GM10266 (cell line): ENCODE data around the gene PKN3.
A peak's percentile ranks its signal among the peaks of the same experiment; 100 is the strongest.
"Not testable (repeated sequence)": the region's sequence is repeated elsewhere in the genome, so short reads cannot be mapped to it uniquely, and the experiment has no call there.

ENCODE experiments used
- DNase-seq: peaks from one replicate; pipeline ENCODE4 v3.0.0; 2012; ENCODE audit errors: extremely low spot score
- TF ChIP-seq, protein P1 (sequence below): IDR thresholded peaks from 2 replicates; pipeline ENCODE4 v1.5.1; 2012; ENCODE audit warnings: mild to moderate bottlenecking, low read depth; ENCODE audit not compliant: control insufficient read depth, insufficient read depth; ENCODE audit errors: missing control alignments

Gene PKN3

DNA sequence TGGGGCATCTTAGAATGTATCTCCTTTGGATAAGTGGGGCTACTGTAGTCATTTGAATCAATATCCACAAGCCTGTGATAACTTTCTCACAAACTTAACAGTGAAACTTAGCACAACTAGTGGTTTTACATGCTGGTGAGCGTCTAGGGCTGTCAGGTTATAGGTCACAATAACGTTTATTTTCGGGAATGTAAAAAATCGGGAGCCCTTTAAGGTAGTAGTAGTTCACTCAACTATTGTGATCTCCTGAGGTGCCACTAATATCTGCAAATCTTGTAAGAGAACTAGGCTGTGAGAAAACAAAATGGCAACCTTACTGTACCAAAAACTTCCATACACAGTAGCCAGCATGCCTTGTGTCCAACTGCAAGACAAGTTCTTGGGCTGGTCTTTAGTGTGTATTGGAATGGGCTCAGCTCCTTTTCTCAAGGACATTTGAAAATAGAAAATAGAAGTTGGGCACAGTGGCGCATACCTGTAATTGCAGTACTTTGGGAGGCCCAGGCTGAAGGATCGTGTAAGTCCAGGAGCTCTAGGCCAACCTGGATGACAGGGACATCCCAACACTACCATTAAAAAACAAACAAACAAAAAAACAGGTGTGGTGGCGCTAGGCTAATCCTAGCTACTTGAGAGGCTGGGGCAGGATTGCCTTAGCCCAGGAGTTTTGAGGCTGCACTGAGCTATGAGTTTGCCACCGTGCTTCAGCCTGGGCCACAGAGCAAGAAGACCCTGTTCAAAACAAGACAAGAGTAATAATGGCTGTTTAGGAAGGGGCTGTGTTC lies 5.2 kb upstream of the PKN3 start:
- no peak for DNase-seq
- TF ChIP-seq, protein P1, sequence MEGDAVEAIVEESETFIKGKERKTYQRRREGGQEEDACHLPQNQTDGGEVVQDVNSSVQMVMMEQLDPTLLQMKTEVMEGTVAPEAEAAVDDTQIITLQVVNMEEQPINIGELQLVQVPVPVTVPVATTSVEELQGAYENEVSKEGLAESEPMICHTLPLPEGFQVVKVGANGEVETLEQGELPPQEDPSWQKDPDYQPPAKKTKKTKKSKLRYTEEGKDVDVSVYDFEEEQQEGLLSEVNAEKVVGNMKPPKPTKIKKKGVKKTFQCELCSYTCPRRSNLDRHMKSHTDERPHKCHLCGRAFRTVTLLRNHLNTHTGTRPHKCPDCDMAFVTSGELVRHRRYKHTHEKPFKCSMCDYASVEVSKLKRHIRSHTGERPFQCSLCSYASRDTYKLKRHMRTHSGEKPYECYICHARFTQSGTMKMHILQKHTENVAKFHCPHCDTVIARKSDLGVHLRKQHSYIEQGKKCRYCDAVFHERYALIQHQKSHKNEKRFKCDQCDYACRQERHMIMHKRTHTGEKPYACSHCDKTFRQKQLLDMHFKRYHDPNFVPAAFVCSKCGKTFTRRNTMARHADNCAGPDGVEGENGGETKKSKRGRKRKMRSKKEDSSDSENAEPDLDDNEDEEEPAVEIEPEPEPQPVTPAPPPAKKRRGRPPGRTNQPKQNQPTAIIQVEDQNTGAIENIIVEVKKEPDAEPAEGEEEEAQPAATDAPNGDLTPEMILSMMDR = no peak

DNA sequence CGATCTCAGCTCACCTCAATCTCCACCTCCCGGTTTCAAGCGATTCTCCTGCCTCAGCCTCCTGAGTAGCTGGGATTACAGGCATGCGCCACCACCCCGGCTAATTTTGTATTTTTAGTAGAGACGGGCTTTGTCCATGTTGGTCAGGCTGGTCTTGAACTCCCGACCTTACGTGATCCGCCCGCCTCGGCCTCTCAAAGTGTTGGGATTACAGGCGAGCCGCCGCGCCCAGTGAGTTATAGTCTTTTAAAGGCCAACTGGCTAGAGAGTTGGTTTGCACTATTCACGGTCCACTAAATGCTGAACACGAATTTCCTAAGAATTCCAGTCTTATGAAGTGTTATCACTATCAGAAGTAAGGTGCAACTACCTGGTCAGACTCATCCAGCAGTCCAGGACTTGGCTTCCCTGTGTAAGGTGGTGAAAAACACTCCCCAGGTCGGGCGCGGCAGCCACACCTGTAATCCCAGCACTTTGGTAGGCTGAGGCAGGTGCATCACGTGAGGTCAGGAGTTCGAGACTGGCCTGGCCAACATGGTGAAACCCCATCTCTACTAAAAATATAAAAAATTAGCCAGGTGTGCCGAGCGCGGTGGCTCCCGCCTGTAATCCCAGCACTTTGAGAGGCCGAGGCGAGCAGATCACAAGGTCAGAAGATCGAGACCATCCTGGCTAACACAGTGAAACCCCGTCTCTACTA lies 3.1 kb upstream of the PKN3 start:
- DNase-seq = not testable (repeated sequence)

DNA sequence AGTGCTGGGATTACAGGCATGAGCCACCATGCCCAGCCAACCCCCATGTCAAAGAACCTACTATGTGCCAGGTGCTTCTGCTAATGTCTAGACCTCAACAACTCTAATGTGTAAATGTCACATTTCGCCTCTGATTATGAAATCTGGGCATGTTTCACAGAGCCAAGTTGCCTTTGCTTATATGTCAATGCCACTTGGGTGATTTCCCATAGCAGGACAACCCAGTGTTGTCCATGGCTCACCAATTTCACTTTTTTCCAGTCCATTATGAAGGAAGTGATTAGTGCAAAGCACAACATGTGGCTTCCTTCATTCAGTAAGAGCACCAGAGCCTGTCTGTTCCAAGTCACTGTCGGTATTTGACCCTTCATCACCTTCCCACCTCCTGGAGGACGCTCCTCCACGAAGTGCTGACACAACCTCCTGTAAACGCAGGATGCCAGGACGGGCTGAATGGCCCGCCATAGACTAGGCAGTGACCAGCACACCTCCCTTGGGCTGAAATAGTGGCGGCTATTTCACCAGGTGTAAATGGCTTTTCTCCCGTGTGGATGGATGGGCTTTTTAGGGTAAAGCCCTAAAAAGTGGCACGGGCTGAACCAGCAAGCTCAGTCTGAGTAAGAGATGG lies 962 bp upstream of the PKN3 start:
- no peak for DNase-seq
- TF ChIP-seq, protein P1 = no peak

DNA sequence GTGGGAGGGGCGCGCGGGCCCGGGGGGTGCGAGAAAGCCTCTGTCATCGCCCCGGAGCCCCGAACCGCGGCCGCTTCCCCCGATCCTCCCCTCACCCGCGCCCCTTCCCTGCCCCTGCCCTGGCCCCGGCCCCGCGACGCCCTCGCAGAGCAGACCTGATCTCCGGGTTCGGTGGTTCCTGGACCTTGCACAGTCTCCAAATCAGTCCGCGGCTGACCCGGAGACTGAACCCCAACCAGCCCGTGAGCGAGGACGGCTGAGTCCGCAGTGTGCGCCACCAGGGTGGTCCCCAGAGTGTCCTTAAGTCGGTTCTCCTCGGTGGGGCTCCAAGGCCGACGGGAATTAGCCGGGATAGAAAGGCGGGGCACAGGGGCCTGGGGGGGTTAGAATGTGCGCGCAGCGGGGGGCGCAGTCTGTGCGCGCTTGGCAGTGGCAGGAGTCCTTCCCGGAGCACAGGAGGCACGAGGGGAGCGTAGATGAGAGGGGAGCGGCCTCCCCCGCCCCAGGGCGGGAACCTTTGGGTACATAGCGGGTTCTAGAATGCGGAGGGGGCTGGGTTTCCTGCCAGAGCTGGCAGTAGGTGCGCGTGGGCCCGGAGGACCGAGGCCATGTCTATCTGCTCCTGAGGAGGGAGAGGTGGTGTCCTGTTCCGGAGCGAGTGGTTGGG lies 779 bp downstream of the PKN3 start:
- TF ChIP-seq, protein P1 = no peak
- DNase-seq = peak; percentile 71

DNA sequence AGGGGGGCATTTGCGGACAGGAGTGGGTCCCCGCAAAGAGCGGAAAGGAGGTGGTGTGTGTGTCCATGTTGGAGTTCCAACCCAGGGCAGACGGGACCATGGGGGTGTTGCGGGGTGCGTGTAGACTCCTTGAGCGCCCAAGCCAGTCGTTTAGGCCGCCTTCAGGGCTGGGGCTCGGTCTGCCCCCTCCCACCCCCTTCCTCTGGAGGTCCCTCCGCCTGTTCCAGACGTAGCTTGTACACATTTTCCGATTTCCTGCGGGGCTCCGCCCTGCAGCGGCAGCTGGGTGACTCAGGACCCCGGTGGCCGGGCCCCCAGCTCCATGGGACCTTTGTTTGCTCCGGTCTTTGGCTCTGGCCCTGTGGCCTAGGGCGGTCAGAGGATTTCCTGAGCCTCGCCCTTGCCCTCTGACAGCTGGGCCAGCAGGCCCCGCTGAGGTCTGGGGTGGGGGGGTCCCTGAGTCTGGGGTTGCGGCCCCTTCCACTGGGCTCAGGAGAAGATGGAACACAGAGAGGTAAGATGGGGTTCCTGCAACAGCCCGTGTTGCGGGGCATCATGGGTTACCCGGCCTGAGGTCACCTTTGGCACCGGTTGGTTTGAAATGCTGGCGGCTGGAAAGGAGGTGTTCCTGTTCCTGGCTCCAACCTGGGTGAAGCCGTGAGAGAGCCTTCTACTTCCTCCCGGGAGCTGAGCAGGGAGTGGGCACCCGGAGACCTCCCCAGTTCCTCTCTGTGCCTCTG lies 1.5 kb downstream of the PKN3 start:
- no peak for DNase-seq
- TF ChIP-seq, protein P1 = no peak

DNA sequence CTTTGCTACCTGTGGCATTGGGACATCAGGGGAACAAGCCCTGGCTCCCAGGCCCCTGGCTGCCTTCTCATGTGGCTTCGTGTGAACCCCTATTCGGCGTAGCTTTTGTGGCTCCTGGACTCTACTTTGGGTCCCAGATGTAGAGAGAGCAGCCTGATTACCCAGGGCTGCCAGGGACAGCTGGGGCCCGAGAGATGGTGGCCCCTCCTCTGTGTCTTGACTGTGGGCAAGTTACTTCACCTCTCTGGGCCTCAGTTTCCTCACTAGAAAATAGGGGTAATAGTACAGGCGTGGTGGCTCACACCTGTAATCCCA lies 2.0 kb downstream of the PKN3 start:
- TF ChIP-seq, protein P1 = no peak
- DNase-seq = no peak

DNA sequence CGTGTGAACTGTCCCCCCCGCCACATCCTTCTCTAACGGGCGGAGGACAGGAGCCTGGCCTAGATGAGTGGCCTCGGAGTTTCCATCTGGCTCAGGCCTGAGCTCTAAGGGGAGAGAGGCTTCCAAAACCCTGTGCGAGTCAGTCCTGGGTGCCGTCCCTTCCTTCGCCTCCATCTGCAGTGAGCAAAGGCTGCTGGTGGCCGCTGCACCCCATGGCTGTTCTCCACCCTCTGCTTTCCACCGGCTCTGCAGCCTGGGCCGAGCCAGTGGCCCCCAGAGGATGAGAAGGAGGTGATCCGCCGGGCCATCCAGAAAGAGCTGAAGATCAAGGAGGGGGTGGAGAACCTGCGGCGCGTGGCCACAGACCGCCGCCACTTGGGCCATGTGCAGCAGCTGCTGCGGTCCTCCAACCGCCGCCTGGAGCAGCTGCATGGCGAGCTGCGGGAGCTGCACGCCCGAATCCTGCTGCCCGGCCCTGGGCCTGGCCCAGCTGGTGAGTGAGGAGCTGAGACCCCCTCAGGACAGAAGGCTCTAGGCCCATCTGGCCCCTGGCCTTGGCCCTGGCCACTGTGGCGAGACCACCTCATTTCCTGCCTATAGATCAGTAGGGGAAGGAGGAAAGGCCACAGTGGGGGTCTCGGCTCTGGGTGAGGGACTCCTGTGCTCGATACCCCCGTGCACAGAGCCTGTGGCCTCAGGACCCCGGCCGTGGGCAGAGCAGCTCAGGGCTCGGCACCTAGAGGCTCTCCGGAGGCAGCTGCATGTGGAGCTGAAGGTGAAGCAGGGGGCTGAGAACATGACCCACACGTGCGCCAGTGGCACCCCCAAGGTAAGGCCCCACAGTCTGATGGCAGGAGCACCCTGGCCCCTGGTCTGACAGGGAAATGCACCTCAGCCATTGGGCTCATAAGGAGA lies 3.0 kb downstream of the PKN3 start:
- TF ChIP-seq, protein P1 = no peak
- DNase-seq = no peak
